Bronchial smooth muscle cell (primary cell): ENCODE results near the gene FGR. TPM values are rescaled to one million over a fixed set of nuclear protein-coding genes. Genes with fewer than 3 reads are reported as not detected.

Source experiments
- total RNA-seq: library from RNA; depleted of rRNA; stranded (reverse); fragments of >200 nt; gene quantifications from 2 replicates; pipeline ENCODE4 v1.2.1, GENCODE V29; 2014

Gene FGR
- 0.09 and 0.16 TPM in 2 replicates for total RNA-seq

DNA sequence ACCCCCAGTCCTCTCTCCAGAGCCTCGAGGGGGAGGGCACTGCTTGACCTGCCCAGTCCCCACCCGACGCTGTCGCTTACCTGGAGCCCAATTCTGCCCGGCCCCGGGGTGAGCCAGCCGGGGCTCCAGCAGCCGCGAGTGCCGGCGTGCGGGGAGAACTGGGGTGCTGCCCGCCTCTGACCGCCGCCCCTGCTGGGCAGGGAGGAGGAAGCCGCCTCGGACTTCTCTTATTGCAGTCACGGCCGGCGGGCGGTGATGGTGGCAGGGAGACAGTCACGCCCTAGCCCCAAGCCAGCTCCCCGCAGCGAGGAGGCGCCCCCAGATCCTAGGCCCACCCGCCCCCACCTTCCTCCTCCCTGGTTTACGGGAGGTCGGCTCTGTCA, at the start of gene FGR:
FGR (minus strand) TSS at position 201 of the 383 bp plus-strand sequence. CDS start 11,269 bp downstream, outside the sequence.

DNA sequence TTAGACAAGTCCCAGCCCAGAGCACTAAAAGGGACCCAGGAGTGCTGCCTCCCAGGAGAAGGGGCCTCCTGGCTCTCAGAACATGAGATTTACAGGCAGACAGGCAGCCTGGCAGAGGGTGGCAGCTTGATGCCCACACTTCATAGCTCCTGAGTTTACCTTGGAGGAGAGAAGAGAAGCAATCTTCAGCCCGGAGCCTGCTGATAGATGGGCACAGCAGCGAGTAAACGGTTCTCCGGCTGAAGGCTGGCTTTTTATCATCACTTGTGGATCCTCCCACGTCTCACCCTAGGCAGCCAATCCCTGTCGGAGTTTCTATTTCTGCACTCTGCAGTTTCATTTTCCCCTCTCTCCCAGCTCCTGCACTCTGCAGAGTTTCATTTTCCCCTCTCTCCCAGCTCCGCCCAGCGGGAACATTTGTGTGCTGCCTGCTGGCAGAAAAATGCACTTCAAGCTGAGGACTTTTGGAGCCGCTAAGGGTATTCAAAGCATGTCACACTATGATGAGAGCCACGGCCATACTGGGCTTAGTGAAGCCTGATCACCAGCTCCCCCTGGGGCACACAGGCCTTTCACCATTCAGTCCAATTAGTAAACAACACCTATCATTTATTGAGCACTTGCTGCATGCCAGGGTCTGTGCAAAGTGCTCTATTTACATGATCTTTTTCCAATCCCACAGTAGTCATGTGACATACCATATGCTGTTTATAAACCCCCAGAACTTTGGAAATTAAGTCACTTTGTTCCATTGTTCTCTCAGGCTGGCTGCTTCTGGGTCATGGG, 37.2 kb upstream of the FGR start, which contains the start of gene IFI6:
IFI6 (minus strand) TSS at position 229 of the 786 bp plus-strand sequence. CDS start 2,878 bp downstream, outside the sequence.

DNA sequence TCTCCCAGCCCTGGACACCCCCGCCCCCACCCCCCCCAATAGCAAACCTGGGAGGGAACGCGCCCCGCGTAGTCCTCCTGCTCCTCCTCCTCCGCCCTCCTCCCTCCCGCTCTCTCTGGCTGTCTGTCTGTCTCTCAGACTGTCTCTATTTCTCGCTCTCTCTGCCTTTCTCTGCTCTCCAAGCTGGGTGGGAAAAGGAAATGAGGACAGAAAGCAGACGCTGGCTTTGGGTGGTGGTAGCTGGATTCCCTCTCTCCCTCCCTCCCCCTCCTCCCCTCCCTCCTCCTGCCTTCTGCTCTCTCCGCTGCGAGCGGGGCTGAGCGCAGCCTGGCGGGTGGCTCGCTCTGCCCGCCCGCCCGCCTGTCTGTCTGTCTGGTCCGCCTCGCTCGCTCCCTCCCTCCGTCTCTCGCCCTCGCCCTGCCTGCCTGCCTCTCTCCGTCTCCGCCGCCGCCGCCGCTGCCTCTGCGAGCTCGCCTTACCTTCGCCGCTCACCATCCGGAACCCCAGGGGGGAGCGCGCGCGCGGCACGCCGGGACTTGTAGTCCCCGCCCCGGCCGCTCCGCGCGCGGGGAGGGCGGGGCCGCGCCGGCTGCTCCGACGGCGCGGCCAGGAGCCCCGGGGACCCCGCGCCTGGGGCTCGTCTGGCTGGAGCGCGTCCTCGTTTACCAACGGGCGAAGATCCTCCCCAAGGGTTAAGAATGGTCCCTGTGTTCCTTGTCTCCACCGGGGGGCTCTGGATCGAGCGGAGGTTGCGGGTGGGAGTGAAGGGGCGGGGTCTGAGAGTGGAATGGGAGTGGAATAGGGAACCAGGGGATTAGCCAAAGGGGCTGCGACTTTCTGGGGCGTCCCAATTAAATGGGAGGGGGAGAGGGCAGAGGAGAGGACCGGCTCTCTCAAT, 31.1 kb downstream of the FGR start, which contains the start of gene AHDC1:
AHDC1 (minus strand) TSS at position 464 of the 898 bp plus-strand sequence. CDS start 52,029 bp downstream, outside the sequence.

Other genes starting within 250 kb of the FGR start
- 0.09 and 0.16 TPM in 2 replicates for gene GPR3, start 242.6 kb downstream of the FGR start, total RNA-seq
- 15.8 and 19.2 TPM in 2 replicates for gene WASF2, start 145.0 kb downstream of the FGR start, total RNA-seq
- 5.2 and 6.7 TPM in 2 replicates for gene AHDC1, start 31.0 kb downstream of the FGR start, total RNA-seq
- gene IFI6, start 37.0 kb upstream of the FGR start, total RNA-seq: 32.9 and 55.4 TPM in 2 replicates
- gene FAM76A, start 90.8 kb upstream of the FGR start, total RNA-seq: 9.6 and 17.3 TPM in 2 replicates
- 55.1 and 55.5 TPM in 2 replicates for gene STX12, start 138.0 kb upstream of the FGR start, total RNA-seq
- gene PPP1R8, start 195.6 kb upstream of the FGR start, total RNA-seq: 34.4 and 44.0 TPM in 2 replicates
- gene THEMIS2, start 237.4 kb upstream of the FGR start, total RNA-seq: 5.1 and 8.4 TPM in 2 replicates